ENCODE measurements around the gene TRAPPC2. TPM values are rescaled to one million over a fixed set of nuclear protein-coding genes. Genes with fewer than 3 reads are reported as not detected.
"Not testable (repeated sequence)": the region's sequence is repeated elsewhere in the genome, so short reads cannot be mapped to it uniquely, and the experiment has no call there.

The TRAPPC2 gene
- total RNA-seq, 2 experiments from 2014 or later: 22.2 to 27.0 TPM

DNA sequence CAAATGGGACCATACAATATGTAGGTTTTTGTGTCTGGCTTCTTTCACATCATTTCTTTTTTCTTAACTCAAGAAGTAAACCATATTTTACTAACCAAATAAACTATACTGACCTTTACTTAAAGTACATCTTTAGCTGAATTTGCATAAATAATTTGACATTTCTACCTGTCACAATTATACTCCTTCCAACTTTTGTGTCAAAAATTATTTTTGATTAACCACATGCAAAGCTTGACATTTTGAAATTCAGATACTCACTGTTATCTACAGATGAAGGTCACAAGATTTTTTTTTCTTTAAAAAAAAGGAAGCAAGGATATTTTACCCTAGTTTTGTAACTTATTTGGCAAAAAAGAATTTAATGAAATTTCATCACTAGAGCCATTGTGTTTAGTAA, 57.5 kb downstream of the TRAPPC2 start:
- no peak for DNase-seq (ENCODE audit: low spot score)

DNA sequence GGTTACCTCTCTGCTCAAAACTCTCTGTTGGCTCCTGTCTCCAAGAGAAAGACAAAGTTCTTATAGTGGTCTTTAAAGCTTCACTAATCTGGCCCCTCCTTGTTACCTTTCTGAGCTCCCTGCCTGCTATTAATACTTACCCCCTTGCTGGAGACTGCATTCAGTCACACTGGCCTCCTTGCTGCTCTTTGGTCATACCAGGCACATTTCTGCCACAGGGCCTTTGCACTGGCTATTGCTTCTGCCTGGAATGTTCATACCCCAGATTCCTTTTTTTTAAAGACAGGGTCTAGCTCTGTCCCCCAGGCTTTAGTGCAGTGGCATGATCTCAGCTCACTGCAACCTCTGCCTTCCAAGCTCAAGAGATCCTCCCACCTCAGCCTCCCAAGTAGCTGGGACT, 61.4 kb downstream of the TRAPPC2 start:
- POLR2A ChIA-PET: no interaction called here

More for the DNA sequence above, 57.5 kb downstream of the TRAPPC2 start:
- intact Hi-C loops (cut with micrococcal nuclease; ENCODE audit: unreplicated experiment): no loop called here
- no peak overlapping the region for H3K27ac ChIP-seq (ENCODE audit: low read depth, low read length, poor library complexity, severe bottlenecking)
- H4K20me1 ChIP-seq (ENCODE audit: insufficient read depth, low read length): no peaks in the 10 kb centered on the region
- no TSS peak for BruUV-seq (replicated peaks)
- no peaks in the 10 kb centered on the region for H3K36me3 ChIP-seq (ENCODE audit: insufficient read depth, low read length)
- CTCF ChIA-PET (ENCODE audit: unreplicated experiment): no interaction called here
- no peaks in the 10 kb centered on the region for H3K79me2 ChIP-seq (ENCODE audit: insufficient read depth, low read depth, low read length)
- POLR2A ChIA-PET: interaction anchor here (1.2 kb wide), 1 partner anchor 10 kb away, joined by 5 read pairs; no protein-coding TSS in a partner anchor
- no peak overlapping the region for H3K4me2 ChIP-seq (ENCODE audit: low read length)
- no peaks in the 10 kb centered on the region for H3K4me1 ChIP-seq (ENCODE audit: insufficient read depth, low read length, poor library complexity, severe bottlenecking)
- no peak overlapping the region for H2AFZ ChIP-seq (ENCODE audit: low read length)
- H3K9me3 ChIP-seq (ENCODE audit: low read length): no peaks in the 10 kb centered on the region
- TF ChIP-seq EZH2phosphoT487 (IDR thresholded peaks at IDR 0.05; ENCODE audit: borderline replicate concordance, low read depth, low read length): no peak
- TF ChIP-seq, protein P1, sequence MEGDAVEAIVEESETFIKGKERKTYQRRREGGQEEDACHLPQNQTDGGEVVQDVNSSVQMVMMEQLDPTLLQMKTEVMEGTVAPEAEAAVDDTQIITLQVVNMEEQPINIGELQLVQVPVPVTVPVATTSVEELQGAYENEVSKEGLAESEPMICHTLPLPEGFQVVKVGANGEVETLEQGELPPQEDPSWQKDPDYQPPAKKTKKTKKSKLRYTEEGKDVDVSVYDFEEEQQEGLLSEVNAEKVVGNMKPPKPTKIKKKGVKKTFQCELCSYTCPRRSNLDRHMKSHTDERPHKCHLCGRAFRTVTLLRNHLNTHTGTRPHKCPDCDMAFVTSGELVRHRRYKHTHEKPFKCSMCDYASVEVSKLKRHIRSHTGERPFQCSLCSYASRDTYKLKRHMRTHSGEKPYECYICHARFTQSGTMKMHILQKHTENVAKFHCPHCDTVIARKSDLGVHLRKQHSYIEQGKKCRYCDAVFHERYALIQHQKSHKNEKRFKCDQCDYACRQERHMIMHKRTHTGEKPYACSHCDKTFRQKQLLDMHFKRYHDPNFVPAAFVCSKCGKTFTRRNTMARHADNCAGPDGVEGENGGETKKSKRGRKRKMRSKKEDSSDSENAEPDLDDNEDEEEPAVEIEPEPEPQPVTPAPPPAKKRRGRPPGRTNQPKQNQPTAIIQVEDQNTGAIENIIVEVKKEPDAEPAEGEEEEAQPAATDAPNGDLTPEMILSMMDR (conservative IDR thresholded peaks at IDR 0.05; ENCODE audit: low read length): no peak
- no peaks in the 10 kb centered on the region for H3K9me2 ChIP-seq (ENCODE audit: insufficient read depth, low read length)
- H3K4me3 ChIP-seq (ENCODE audit: low read depth, low read length, poor library complexity, severe bottlenecking): no peak overlapping the region

DNA sequence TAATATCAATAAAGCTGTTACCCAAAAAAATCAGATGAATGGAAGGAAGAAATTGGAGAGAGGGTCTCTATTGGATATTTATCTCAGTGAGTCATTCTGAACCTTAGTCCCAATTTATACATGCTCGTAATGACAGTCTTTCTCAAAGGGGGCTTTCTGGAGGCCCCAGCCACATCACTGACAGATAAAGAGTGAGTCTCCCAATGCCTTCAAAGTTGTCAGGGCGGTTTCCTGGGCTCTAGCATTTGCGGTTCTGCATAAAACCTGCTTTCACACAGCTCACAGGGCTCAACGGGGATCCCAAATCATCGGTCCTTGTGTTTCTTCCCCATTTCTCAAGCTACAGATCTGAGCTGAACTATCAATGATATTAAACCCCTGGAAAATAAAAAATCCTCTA, 64.2 kb downstream of the TRAPPC2 start:
- ChIA-PET POLR2A (no interaction called here), CTCF (ENCODE audit: unreplicated experiment) (no interaction called here)
- Histone ChIP-seq H3K9me2 (ENCODE audit: insufficient read depth, low read length) (no peaks in the 10 kb centered on the region), H3K4me1 (ENCODE audit: insufficient read depth, low read length, poor library complexity, severe bottlenecking) (peaks cover 6% of the 10 kb centered on the region), H3K36me3 (ENCODE audit: insufficient read depth, low read length) (peaks cover 5% of the 10 kb centered on the region), H3K79me2 (ENCODE audit: insufficient read depth, low read depth, low read length) (no peaks in the 10 kb centered on the region), H3K9me3 (ENCODE audit: low read length) (no peaks in the 10 kb centered on the region), H2AFZ (ENCODE audit: low read length) (no peak overlapping the region), H4K20me1 (ENCODE audit: insufficient read depth, low read length) (no peaks in the 10 kb centered on the region), H3K27ac (ENCODE audit: low read depth, low read length, poor library complexity, severe bottlenecking) (no peak overlapping the region), H3K4me3 (ENCODE audit: low read depth, low read length, poor library complexity, severe bottlenecking) (no peak overlapping the region), H3K4me2 (ENCODE audit: low read length) (no peak overlapping the region)
- no peak for DNase-seq (ENCODE audit: low spot score)
- no TSS peak for BruUV-seq (replicated peaks)
- intact Hi-C loops (cut with micrococcal nuclease; ENCODE audit: unreplicated experiment): no loop called here
- TF ChIP-seq, protein P1 (conservative IDR thresholded peaks at IDR 0.05; ENCODE audit: low read length): no peak
- no peak for TF ChIP-seq EZH2phosphoT487 (IDR thresholded peaks at IDR 0.05; ENCODE audit: borderline replicate concordance, low read depth, low read length)

More for the DNA sequence above, 61.4 kb downstream of the TRAPPC2 start:
- Histone ChIP-seq H2AFZ (ENCODE audit: low read length) (no peak overlapping the region), H3K79me2 (ENCODE audit: insufficient read depth, low read depth, low read length) (no peaks in the 10 kb centered on the region), H3K4me2 (ENCODE audit: low read length) (no peak overlapping the region), H3K36me3 (ENCODE audit: insufficient read depth, low read length) (peaks cover 5% of the 10 kb centered on the region), H3K4me3 (ENCODE audit: low read depth, low read length, poor library complexity, severe bottlenecking) (no peak overlapping the region), H4K20me1 (ENCODE audit: insufficient read depth, low read length) (no peaks in the 10 kb centered on the region), H3K27ac (ENCODE audit: low read depth, low read length, poor library complexity, severe bottlenecking) (no peak overlapping the region), H3K9me2 (ENCODE audit: insufficient read depth, low read length) (no peaks in the 10 kb centered on the region), H3K9me3 (ENCODE audit: low read length) (no peaks in the 10 kb centered on the region), H3K4me1 (ENCODE audit: insufficient read depth, low read length, poor library complexity, severe bottlenecking) (no peaks in the 10 kb centered on the region)
- no peak for DNase-seq (ENCODE audit: low spot score)
- CTCF ChIA-PET (ENCODE audit: unreplicated experiment): no interaction called here
- TF ChIP-seq EZH2phosphoT487 (IDR thresholded peaks at IDR 0.05; ENCODE audit: borderline replicate concordance, low read depth, low read length): no peak
- TF ChIP-seq, protein P1 (conservative IDR thresholded peaks at IDR 0.05; ENCODE audit: low read length): no peak
- intact Hi-C loops (cut with micrococcal nuclease; ENCODE audit: unreplicated experiment): no loop called here
- no TSS peak for BruUV-seq (replicated peaks)

DNA sequence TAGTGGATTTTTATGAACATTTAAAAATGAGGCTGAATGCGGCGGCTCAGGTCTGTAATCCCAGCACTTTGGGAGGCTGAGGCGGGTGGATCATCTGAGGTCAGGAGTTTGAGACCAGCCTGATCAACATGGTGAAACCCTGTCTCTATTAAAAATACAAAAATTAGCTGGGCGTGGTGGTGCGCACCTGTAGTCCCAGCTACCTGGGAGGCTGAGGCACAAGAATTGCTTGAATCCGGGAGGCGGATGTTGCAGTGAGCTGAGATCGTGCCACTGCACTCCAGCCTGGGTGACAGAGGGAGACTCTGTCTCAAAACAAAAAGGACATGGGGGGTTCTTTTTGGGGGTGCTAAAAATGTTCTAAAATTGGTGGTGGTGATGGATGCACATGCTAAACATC, 64.7 kb downstream of the TRAPPC2 start:
- DNase-seq (ENCODE audit: low spot score); H4K20me1 ChIP-seq (ENCODE audit: insufficient read depth, low read length); intact Hi-C loops (cut with micrococcal nuclease; ENCODE audit: unreplicated experiment); H3K9me3 ChIP-seq (ENCODE audit: low read length); POLR2A ChIA-PET; H3K4me2 ChIP-seq (ENCODE audit: low read length); H3K36me3 ChIP-seq (ENCODE audit: insufficient read depth, low read length); H3K9me2 ChIP-seq (ENCODE audit: insufficient read depth, low read length); H3K79me2 ChIP-seq (ENCODE audit: insufficient read depth, low read depth, low read length); H3K4me3 ChIP-seq (ENCODE audit: low read depth, low read length, poor library complexity, severe bottlenecking); H3K27ac ChIP-seq (ENCODE audit: low read depth, low read length, poor library complexity, severe bottlenecking); H3K4me1 ChIP-seq (ENCODE audit: insufficient read depth, low read length, poor library complexity, severe bottlenecking); CTCF ChIA-PET (ENCODE audit: unreplicated experiment); H2AFZ ChIP-seq (ENCODE audit: low read length); BruUV-seq (replicated peaks): not testable (repeated sequence)
